K562 (cell line): ENCODE measurements around the gene PPP2R2B.

Experiments
- POLR2AphosphoS5 ChIP-seq: IDR thresholded peaks from 2 replicates; pipeline ENCODE4 v1.6.1; 2011; ENCODE audit warnings: mild to moderate bottlenecking, low read depth, low read length, moderate library complexity; ENCODE audit not compliant: control insufficient read depth, insufficient read depth
- RNF219 ChIP-seq: fragments of 250-450 bp; sonication (Bioruptor Pico); IDR thresholded peaks from 2 replicates; pipeline ENCODE4 v1.5.0; 2022; ENCODE audit warnings: mild to moderate bottlenecking
- ZNF592 ChIP-seq: fragments of 450-650 bp; IDR thresholded peaks from 2 replicates; pipeline ENCODE4 v1.6.1; 2017; ENCODE audit warnings: antibody characterized with exemption, mild to moderate bottlenecking

GRCh38 chr5:146793709-146794108, 84.8 kb downstream of the PPP2R2B start:
- TF ChIP-seq ZNF592, result no peak
- no peak for TF ChIP-seq RNF219
- no peak for TF ChIP-seq POLR2AphosphoS5
